ENCODE data around the gene RHEX.

DNA sequence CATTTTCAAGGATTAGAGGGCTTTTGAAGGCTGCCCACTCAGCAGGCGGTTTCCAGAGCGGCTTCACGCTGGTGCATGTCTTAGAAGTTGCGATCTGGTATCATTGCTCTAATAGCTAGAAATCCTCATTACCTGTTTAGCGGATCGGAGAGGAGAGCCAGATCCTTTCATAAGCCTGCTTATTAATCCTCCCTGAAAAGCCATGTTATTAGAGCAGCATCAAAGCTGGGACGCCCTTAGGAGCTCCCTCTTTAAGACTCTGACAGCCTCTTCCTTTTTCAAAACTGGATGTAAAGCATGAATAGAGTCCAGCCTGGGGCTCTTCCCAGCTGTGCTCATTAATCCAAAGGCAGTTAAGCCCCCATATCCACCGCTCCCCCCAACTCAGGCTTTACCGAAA lies 15.4 kb upstream of the RHEX start:
- TF ChIP-seq SP1 (CRISPR knock-in tag; conservative IDR thresholded peaks at IDR 0.05) (no peak), CREB1 (CRISPR knock-in tag; IDR thresholded peaks at IDR 0.05) (no peak), SOX15 (CRISPR knock-in tag; IDR thresholded peaks at IDR 0.05) (no peak), JUN (CRISPR knock-in tag; IDR thresholded peaks at IDR 0.05) (no peak), NR1H2 (CRISPR knock-in tag; IDR thresholded peaks at IDR 0.05) (no peak)
- TF ChIP-seq, protein P1, sequence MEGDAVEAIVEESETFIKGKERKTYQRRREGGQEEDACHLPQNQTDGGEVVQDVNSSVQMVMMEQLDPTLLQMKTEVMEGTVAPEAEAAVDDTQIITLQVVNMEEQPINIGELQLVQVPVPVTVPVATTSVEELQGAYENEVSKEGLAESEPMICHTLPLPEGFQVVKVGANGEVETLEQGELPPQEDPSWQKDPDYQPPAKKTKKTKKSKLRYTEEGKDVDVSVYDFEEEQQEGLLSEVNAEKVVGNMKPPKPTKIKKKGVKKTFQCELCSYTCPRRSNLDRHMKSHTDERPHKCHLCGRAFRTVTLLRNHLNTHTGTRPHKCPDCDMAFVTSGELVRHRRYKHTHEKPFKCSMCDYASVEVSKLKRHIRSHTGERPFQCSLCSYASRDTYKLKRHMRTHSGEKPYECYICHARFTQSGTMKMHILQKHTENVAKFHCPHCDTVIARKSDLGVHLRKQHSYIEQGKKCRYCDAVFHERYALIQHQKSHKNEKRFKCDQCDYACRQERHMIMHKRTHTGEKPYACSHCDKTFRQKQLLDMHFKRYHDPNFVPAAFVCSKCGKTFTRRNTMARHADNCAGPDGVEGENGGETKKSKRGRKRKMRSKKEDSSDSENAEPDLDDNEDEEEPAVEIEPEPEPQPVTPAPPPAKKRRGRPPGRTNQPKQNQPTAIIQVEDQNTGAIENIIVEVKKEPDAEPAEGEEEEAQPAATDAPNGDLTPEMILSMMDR (IDR thresholded peaks at IDR 0.05) = no peak
- TF ChIP-seq, protein P2, sequence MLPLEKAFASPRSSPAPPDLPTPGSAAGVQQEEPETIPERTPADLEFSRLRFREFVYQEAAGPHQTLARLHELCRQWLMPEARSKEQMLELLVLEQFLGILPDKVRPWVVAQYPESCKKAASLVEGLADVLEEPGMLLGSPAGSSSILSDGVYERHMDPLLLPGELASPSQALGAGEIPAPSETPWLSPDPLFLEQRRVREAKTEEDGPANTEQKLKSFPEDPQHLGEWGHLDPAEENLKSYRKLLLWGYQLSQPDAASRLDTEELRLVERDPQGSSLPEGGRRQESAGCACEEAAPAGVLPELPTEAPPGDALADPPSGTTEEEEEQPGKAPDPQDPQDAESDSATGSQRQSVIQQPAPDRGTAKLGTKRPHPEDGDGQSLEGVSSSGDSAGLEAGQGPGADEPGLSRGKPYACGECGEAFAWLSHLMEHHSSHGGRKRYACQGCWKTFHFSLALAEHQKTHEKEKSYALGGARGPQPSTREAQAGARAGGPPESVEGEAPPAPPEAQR (CRISPR knock-in tag; IDR thresholded peaks at IDR 0.05) = no peak
- TF ChIP-seq, protein P3, sequence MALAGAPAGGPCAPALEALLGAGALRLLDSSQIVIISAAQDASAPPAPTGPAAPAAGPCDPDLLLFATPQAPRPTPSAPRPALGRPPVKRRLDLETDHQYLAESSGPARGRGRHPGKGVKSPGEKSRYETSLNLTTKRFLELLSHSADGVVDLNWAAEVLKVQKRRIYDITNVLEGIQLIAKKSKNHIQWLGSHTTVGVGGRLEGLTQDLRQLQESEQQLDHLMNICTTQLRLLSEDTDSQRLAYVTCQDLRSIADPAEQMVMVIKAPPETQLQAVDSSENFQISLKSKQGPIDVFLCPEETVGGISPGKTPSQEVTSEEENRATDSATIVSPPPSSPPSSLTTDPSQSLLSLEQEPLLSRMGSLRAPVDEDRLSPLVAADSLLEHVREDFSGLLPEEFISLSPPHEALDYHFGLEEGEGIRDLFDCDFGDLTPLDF (CRISPR knock-in tag; IDR thresholded peaks at IDR 0.05) = no peak
- TF ChIP-seq, protein P4, sequence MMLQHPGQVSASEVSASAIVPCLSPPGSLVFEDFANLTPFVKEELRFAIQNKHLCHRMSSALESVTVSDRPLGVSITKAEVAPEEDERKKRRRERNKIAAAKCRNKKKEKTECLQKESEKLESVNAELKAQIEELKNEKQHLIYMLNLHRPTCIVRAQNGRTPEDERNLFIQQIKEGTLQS (CRISPR knock-in tag; conservative IDR thresholded peaks at IDR 0.05) = no peak

All from WTC11 (cell line).